MCF 10A (cell line): ENCODE results near the gene SLC7A9. TPM values are rescaled to one million over a fixed set of nuclear protein-coding genes. Genes with fewer than 3 reads are reported as not detected.

Source experiments
- BruUV-seq: library from RNA; stranded (reverse); fragments of 400-500 nt; replicated peaks from 2 replicates; lab custom pipeline; 2021; lab: Mats Ljungman, UMichigan
- CTCF ChIA-PET: fragments of 300-600 bp; sonication (Branson Sonifier 250); formaldehyde crosslinking; extraction: SDS; loops from one replicate; lab custom pipeline; 2021; ENCODE audit warnings: antibody characterized with exemption, inconsistent platforms; lab: Yijun Ruan, JAX
- POLR2A ChIA-PET: fragments of 300-600, 350-650 bp; sonication (Branson Sonifier 250); formaldehyde crosslinking; extraction: SDS; loops from one replicate; lab custom pipeline; 2020; ENCODE audit warnings: antibody characterized with exemption, inconsistent platforms; lab: Yijun Ruan, JAX
- DNase-seq: peaks from one replicate; pipeline ENCODE4 v3.0.0-alpha.2; 2018; ENCODE audit not compliant: unreplicated experiment
- H3K27ac Mint-ChIP-seq: one replicate; pipeline ENCODE4 v1.8.0; 2022; ENCODE audit warnings: mild to moderate bottlenecking, low read depth, mixed read lengths; ENCODE audit not compliant: unreplicated experiment
- H3K27me3 Mint-ChIP-seq: one replicate; pipeline ENCODE4 v1.8.0; 2022; ENCODE audit warnings: mixed read lengths; ENCODE audit not compliant: insufficient read depth, unreplicated experiment
- H3K36me3 Mint-ChIP-seq: one replicate; pipeline ENCODE4 v1.8.0; 2022; ENCODE audit warnings: mild to moderate bottlenecking, moderate library complexity, mixed read lengths; ENCODE audit not compliant: insufficient read depth, unreplicated experiment
- H3K4me1 Mint-ChIP-seq: one replicate; pipeline ENCODE4 v1.8.0; 2022; ENCODE audit warnings: mixed read lengths; ENCODE audit not compliant: insufficient read depth, unreplicated experiment
- H3K4me3 Mint-ChIP-seq: one replicate; pipeline ENCODE4 v1.8.0; 2022; ENCODE audit warnings: mild to moderate bottlenecking, moderate library complexity, mixed read lengths; ENCODE audit not compliant: unreplicated experiment
- H3K9me3 Mint-ChIP-seq: one replicate; pipeline ENCODE4 v1.8.0; 2022; ENCODE audit warnings: mixed read lengths; ENCODE audit not compliant: unreplicated experiment
- intact Hi-C: fragments of 100-400 bp; cut with micrococcal nuclease; formaldehyde crosslinking; loops from 2 replicates; pipeline ENCODE4 v1.14.1; 2022
- total RNA-seq: library from RNA; stranded (reverse); gene quantifications from 2 replicates; pipeline ENCODE4 v1.2.3, GENCODE V29; 2022
- TF ChIP-seq, protein P1 (sequence below): fragments of 200-600 bp; IDR thresholded peaks from one replicate; pipeline ENCODE4 v1.8.0; 2022; ENCODE audit warnings: antibody characterized with exemption, mild to moderate bottlenecking; ENCODE audit not compliant: unreplicated experiment

Gene SLC7A9
- total RNA-seq, 1 experiment from 2014 or later, result not detected

DNA sequence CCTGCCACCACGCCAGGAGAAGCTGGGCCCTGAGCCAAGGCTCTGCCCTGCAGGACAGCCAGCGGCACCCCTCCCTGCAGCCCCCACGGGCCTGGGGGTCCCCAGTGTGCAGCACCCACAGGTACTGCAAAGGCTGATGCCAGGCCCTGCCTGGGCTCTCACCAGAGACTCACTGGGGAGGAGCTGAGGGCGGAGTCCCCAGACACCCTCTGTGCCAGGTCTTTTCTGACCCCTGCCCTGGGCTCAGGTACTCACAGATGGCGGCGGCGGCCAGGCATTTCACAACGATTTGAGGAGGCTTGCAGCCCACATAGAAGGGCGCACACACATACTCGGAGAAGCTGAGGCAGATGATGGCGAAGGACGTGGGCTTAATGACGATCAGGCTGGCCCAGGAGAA, 5.7 kb downstream of the SLC7A9 start:
- POLR2A ChIA-PET, result no interaction called here
- Mint-ChIP-seq H3K27ac (no peak overlapping the region), H3K36me3 (peaks cover 7% of the 10 kb centered on the region), H3K4me1 (no peaks in the 10 kb centered on the region), H3K27me3 (no peaks in the 10 kb centered on the region), H3K9me3 (no peaks in the 10 kb centered on the region), H3K4me3 (no peak overlapping the region)
- DNase-seq, result no peak
- BruUV-seq, result no TSS peak
- intact Hi-C loops, result no loop called here
- CTCF ChIA-PET, result no interaction called here
- TF ChIP-seq, protein P1, sequence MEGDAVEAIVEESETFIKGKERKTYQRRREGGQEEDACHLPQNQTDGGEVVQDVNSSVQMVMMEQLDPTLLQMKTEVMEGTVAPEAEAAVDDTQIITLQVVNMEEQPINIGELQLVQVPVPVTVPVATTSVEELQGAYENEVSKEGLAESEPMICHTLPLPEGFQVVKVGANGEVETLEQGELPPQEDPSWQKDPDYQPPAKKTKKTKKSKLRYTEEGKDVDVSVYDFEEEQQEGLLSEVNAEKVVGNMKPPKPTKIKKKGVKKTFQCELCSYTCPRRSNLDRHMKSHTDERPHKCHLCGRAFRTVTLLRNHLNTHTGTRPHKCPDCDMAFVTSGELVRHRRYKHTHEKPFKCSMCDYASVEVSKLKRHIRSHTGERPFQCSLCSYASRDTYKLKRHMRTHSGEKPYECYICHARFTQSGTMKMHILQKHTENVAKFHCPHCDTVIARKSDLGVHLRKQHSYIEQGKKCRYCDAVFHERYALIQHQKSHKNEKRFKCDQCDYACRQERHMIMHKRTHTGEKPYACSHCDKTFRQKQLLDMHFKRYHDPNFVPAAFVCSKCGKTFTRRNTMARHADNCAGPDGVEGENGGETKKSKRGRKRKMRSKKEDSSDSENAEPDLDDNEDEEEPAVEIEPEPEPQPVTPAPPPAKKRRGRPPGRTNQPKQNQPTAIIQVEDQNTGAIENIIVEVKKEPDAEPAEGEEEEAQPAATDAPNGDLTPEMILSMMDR, result no peak

- Mint-ChIP-seq H3K27ac (no peak overlapping the region), H3K27me3 (no peaks in the 10 kb centered on the region), H3K4me3 (no peak overlapping the region), H3K9me3 (no peaks in the 10 kb centered on the region), H3K4me1 (no peaks in the 10 kb centered on the region), H3K36me3 (peaks cover 7% of the 10 kb centered on the region)
- intact Hi-C loops, result no loop called here
- CTCF ChIA-PET, result no interaction called here
- TF ChIP-seq, protein P1, result no peak
- no peak for DNase-seq
- POLR2A ChIA-PET, result no interaction called here
- BruUV-seq, result no TSS peak
Observed at GRCh38 chr19:32863301-32863700, 6.3 kb downstream of the SLC7A9 start.

DNA sequence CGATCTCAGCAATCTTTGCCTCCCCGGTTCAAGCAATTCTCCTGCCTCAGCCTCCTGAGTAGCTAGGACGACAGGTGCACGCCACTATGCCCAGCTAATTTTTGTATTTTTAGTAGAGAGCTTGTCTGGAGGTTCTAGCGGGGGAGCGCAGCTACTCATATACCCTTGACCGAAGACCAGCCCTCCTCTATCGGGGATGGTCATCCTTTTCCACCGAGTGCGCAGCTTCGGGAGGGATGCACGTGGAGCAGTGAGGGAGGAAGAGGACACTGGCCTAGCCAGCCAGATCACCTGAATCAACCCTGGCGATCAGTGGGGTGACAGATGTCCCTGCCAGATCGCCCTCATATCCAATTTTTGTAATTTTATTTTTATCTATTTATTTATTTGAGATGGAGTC, 6.8 kb downstream of the SLC7A9 start:
- peaks cover 2% of the 10 kb centered on the region for H3K36me3 Mint-ChIP-seq
- TF ChIP-seq, protein P1, result no peak
- H3K9me3 Mint-ChIP-seq, result no peaks in the 10 kb centered on the region
- H3K4me3 Mint-ChIP-seq, result no peak overlapping the region
- H3K27ac Mint-ChIP-seq, result no peak overlapping the region
- BruUV-seq, result no TSS peak
- intact Hi-C loops, result no loop called here
- no peaks in the 10 kb centered on the region for H3K27me3 Mint-ChIP-seq
- POLR2A ChIA-PET, result no interaction called here
- no peak for DNase-seq
- no peaks in the 10 kb centered on the region for H3K4me1 Mint-ChIP-seq
- CTCF ChIA-PET, result no interaction called here

GRCh38 chr19:32862173-32862572, 7.4 kb downstream of the SLC7A9 start:
- no TSS peak for BruUV-seq
- H3K4me3 Mint-ChIP-seq, result no peak overlapping the region
- no peaks in the 10 kb centered on the region for H3K36me3 Mint-ChIP-seq
- no peaks in the 10 kb centered on the region for H3K4me1 Mint-ChIP-seq
- no peak for DNase-seq
- POLR2A ChIA-PET, result no interaction called here
- intact Hi-C loops, result no loop called here
- no peaks in the 10 kb centered on the region for H3K9me3 Mint-ChIP-seq
- H3K27me3 Mint-ChIP-seq, result no peaks in the 10 kb centered on the region
- TF ChIP-seq, protein P1, result no peak
- CTCF ChIA-PET, result interaction anchor here (0.5 kb wide), 1 partner anchor 82 kb away, joined by 3 read pairs; no protein-coding TSS in a partner anchor
- H3K27ac Mint-ChIP-seq, result no peak overlapping the region
